Prostate gland (tissue), 2 donors: Measurements from ENCODE around the gene CLCNKB.

Experiments used
- POLR2A ChIP-seq: fragments of 450-650 bp; IDR thresholded peaks from one replicate; pipeline ENCODE4 v1.6.1; 2016; ENCODE audit warnings: antibody characterized with exemption, mild to moderate bottlenecking
- POLR2AphosphoS5 ChIP-seq: sonication (generic); formaldehyde crosslinking; IDR thresholded peaks from one replicate; pipeline ENCODE4 v1.6.1; 2017; ENCODE audit warnings: antibody characterized with exemption
- TF ChIP-seq, protein P1 (sequence below), 4 experiments: fragments of 200-600 bp in 2 of 4; fragments of 450-650 bp in 2 of 4; sonication (generic) in 2 of 4; IDR thresholded peaks; 1 replicate in 3 of 4; 2 replicates in 1 of 4; pipeline ENCODE4 v1.5.1; 2016 to 2019; ENCODE audit warnings: antibody characterized with exemption in 4 of 4, mild to moderate bottlenecking in 2 of 4, moderate library complexity in 2 of 4

- TF ChIP-seq, protein P1, sequence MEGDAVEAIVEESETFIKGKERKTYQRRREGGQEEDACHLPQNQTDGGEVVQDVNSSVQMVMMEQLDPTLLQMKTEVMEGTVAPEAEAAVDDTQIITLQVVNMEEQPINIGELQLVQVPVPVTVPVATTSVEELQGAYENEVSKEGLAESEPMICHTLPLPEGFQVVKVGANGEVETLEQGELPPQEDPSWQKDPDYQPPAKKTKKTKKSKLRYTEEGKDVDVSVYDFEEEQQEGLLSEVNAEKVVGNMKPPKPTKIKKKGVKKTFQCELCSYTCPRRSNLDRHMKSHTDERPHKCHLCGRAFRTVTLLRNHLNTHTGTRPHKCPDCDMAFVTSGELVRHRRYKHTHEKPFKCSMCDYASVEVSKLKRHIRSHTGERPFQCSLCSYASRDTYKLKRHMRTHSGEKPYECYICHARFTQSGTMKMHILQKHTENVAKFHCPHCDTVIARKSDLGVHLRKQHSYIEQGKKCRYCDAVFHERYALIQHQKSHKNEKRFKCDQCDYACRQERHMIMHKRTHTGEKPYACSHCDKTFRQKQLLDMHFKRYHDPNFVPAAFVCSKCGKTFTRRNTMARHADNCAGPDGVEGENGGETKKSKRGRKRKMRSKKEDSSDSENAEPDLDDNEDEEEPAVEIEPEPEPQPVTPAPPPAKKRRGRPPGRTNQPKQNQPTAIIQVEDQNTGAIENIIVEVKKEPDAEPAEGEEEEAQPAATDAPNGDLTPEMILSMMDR (IDR thresholded peaks at IDR 0.05): no peak
- TF ChIP-seq POLR2AphosphoS5 (no peak), POLR2A (no peak)
Observed at GRCh38 chr1:16085522-16085921, 41.9 kb downstream of the CLCNKB start.
